ENCODE data around the gene ACOX3.

Gene ACOX3

DNA sequence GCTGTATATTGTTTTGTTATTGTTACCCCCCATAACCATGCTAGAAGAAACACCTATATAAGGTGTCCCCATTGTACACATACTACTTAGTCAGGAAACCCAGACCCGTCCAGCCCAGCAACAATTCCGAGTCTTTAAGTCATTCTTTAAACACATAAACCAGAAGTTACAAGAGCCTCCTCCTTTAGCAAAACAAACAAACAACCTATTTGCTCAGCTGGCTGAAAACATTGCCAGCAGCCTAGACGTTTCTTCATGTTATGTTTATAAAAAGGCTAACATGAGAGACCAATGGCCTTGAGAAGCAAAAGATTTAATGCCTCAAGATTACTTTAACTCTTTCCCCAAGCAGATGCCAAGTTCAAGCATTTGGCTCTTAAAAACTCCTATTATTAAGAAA, 1.4 kb downstream of the ACOX3 start:
- Histone ChIP-seq H3K4me1 (ENCODE audit: control insufficient read depth, insufficient read depth, low read length) (peaks cover 53% of the 10 kb centered on the region), H3K9me3 (ENCODE audit: control insufficient read depth, low read length) (no peaks in the 10 kb centered on the region), H3K4me3 (ENCODE audit: low read length) (no peak overlapping the region), H3K36me3 (ENCODE audit: control insufficient read depth, insufficient read depth, low read length) (no peaks in the 10 kb centered on the region), H3K27me3 (ENCODE audit: control insufficient read depth, insufficient read depth, low read length) (no peaks in the 10 kb centered on the region), H3K9ac (ENCODE audit: low read length) (no peak overlapping the region)

DNA sequence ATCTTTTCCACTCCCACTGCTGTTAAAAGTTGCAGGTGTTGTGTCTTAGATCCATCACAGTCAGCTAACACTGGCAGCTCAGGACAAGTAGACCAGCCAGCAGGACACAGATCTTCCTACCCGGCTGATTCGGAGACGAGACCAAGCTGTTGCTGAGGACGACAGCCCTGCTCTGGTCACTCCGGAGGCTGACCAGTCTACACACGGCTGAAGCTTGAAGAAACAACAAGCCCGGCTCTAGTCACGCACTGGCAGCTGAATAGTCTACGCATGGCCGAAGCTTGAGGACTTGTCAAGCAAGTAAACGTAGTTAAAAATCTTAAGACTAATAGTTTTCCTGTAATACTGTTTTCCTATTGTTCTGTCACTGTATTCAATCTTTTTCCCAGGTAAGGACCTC, 1.8 kb downstream of the ACOX3 start:
- Histone ChIP-seq H3K4me1 (ENCODE audit: control insufficient read depth, insufficient read depth, low read length) (peaks cover 56% of the 10 kb centered on the region), H3K4me3 (ENCODE audit: low read length) (no peak overlapping the region), H3K9me3 (ENCODE audit: control insufficient read depth, low read length) (no peaks in the 10 kb centered on the region), H3K36me3 (ENCODE audit: control insufficient read depth, insufficient read depth, low read length) (no peaks in the 10 kb centered on the region), H3K9ac (ENCODE audit: low read length) (no peak overlapping the region), H3K27me3 (ENCODE audit: control insufficient read depth, insufficient read depth, low read length) (no peaks in the 10 kb centered on the region)

DNA sequence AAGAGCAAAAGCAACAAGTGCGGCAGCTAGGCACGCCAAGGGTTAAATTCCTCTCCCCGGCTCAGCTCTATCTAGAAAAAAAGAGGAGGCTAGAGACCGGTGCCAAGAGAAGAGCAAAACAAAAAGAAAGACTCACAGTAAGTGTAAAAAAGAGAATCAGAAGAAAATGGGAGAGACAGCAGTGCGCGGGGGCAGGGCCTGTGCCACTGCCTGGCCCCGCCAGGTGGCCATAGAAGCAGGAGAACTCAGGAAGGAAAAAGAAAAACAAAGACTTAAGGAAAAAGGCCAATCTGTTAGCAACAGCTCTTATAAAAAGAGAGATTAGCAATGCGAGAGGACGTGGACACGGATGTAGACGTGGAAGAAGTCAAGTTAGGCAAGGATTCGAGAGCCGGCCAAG, 3.2 kb downstream of the ACOX3 start:
- peak overlapping the region; percentile 60 for H3K9ac ChIP-seq (ENCODE audit: low read length)

DNA sequence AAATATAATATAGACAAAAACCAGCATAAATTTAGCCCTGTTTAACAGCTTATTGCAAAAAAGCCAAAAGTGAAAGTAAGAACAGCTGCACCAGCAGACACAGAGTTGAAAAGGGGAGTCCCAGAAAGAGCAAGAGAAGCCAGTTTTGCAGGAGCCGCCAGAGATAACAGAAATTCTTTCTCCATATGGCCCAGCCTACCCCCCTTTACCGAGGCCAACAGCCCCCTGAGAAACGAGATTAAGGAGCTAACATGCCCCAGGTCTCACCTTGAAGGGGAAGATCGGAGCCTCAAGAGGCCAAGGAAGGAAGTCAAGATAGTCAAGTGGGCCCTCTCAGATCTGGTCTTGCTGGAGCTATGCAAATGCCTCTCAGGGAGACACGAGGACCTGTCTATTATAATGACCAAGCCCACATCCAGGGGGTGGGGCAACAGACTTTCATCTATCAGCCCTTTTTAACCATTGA, 4.8 kb downstream of the ACOX3 start:
- Histone ChIP-seq H3K27me3 (ENCODE audit: control insufficient read depth, insufficient read depth, low read length) (no peaks in the 10 kb centered on the region), H3K4me1 (ENCODE audit: control insufficient read depth, insufficient read depth, low read length) (peaks cover 50% of the 10 kb centered on the region), H3K4me3 (ENCODE audit: low read length) (no peak overlapping the region), H3K9me3 (ENCODE audit: control insufficient read depth, low read length) (no peaks in the 10 kb centered on the region), H3K36me3 (ENCODE audit: control insufficient read depth, insufficient read depth, low read length) (no peaks in the 10 kb centered on the region), H3K9ac (ENCODE audit: low read length) (peak overlapping the region; percentile 38)

More for the DNA sequence above, 3.2 kb downstream of the ACOX3 start:
- no peaks in the 10 kb centered on the region for H3K9me3 ChIP-seq (ENCODE audit: control insufficient read depth, low read length)
- no peaks in the 10 kb centered on the region for H3K27me3 ChIP-seq (ENCODE audit: control insufficient read depth, insufficient read depth, low read length)
- no peaks in the 10 kb centered on the region for H3K36me3 ChIP-seq (ENCODE audit: control insufficient read depth, insufficient read depth, low read length)
- peaks cover 59% of the 10 kb centered on the region for H3K4me1 ChIP-seq (ENCODE audit: control insufficient read depth, insufficient read depth, low read length)
- H3K4me3 ChIP-seq (ENCODE audit: low read length): no peak overlapping the region

DNA sequence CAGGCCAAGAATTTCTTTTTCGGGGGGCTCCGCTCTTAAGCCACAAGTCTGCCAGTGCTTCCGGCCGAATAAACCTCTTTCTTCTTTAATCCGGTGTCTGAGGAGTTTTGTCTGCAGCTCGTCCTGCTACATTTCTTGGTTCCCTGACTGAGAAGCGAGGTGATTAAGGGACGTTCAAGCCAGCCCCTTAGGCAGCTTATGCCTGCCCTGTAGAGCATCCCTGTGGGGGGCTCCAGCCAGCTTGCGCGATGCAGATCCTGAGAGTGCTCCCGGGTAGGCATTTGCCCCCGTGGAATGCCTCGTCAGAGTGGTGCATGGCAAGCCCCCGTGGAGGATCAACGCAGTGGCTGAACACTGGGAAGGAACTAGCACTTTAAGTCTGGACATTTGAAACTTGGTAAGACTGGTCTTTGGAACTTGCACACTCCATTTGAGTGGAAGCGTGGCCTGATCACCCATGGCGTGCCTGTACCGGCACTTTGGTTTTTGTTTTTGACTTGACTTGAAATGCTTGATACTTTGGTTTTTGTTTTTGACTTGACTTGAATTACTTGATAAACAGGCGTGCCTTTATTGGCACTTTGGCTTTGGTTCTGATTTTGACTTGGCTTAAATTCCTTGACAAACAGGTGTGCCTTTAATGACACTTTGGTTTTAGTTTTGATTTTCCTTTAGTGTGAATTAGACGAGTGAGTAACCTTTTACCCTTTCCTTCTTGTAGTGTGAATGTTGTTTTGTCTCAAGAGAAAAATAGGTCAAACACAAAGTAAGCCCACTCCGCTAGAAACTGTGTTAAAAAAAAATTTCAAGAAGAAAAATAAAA, 6.1 kb downstream of the ACOX3 start:
- Histone ChIP-seq H3K9ac (ENCODE audit: low read length) (no peak overlapping the region), H3K9me3 (ENCODE audit: control insufficient read depth, low read length) (no peaks in the 10 kb centered on the region), H3K36me3 (ENCODE audit: control insufficient read depth, insufficient read depth, low read length) (no peaks in the 10 kb centered on the region), H3K4me1 (ENCODE audit: control insufficient read depth, insufficient read depth, low read length) (peaks cover 44% of the 10 kb centered on the region), H3K4me3 (ENCODE audit: low read length) (no peak overlapping the region), H3K27me3 (ENCODE audit: control insufficient read depth, insufficient read depth, low read length) (no peaks in the 10 kb centered on the region)

DNA sequence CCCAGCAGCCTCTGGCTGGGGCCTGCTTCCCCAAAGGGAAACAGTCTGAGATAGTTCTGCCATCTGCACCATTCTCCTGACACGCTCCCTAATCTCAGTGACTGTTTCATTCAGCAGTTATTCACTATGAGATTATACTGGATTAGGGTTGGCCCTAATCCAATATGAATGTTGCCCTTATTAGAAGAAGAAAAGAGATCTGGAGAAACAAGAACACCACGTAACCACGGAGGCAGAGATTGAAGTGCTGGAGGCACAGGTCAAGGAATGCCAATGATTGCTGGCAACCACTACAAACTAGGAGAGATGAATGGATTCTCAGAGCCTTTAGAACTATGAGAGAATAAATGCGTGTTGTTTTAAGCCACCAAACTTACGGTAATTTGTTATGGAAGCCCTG, 7.4 kb downstream of the ACOX3 start:
- no peak overlapping the region for H3K9ac ChIP-seq (ENCODE audit: low read length)

DNA sequence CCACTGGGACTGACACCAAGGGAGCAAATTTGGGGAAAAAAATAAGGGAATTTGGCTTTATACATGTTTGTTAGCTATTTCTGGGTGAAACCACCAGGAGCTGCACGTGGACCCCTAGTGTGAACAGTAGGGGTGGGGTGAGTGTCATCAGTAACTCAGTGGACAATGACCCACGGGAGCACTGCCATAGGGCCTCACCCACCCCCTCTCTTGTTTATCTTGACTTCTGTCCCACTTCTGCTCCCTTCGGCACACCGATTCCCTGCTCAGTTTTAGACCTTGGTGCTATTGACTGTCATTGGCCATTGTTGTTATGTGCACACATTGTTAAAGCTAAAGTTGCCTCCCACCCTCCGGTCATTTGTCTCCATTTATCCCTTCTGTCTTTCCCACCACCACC, 9.0 kb downstream of the ACOX3 start:
- no peaks in the 10 kb centered on the region for H3K9me3 ChIP-seq (ENCODE audit: control insufficient read depth, low read length)
- no peak overlapping the region for H3K9ac ChIP-seq (ENCODE audit: low read length)
- H3K36me3 ChIP-seq (ENCODE audit: control insufficient read depth, insufficient read depth, low read length): no peaks in the 10 kb centered on the region
- H3K27me3 ChIP-seq (ENCODE audit: control insufficient read depth, insufficient read depth, low read length): no peaks in the 10 kb centered on the region
- H3K4me1 ChIP-seq (ENCODE audit: control insufficient read depth, insufficient read depth, low read length): peaks cover 39% of the 10 kb centered on the region
- H3K4me3 ChIP-seq (ENCODE audit: low read length): no peak overlapping the region

More for the DNA sequence above, 7.4 kb downstream of the ACOX3 start:
- H3K27me3 ChIP-seq (ENCODE audit: control insufficient read depth, insufficient read depth, low read length): no peaks in the 10 kb centered on the region
- H3K4me3 ChIP-seq (ENCODE audit: low read length): no peak overlapping the region
- H3K4me1 ChIP-seq (ENCODE audit: control insufficient read depth, insufficient read depth, low read length): peaks cover 38% of the 10 kb centered on the region
- H3K36me3 ChIP-seq (ENCODE audit: control insufficient read depth, insufficient read depth, low read length): no peaks in the 10 kb centered on the region
- no peaks in the 10 kb centered on the region for H3K9me3 ChIP-seq (ENCODE audit: control insufficient read depth, low read length)

DNA sequence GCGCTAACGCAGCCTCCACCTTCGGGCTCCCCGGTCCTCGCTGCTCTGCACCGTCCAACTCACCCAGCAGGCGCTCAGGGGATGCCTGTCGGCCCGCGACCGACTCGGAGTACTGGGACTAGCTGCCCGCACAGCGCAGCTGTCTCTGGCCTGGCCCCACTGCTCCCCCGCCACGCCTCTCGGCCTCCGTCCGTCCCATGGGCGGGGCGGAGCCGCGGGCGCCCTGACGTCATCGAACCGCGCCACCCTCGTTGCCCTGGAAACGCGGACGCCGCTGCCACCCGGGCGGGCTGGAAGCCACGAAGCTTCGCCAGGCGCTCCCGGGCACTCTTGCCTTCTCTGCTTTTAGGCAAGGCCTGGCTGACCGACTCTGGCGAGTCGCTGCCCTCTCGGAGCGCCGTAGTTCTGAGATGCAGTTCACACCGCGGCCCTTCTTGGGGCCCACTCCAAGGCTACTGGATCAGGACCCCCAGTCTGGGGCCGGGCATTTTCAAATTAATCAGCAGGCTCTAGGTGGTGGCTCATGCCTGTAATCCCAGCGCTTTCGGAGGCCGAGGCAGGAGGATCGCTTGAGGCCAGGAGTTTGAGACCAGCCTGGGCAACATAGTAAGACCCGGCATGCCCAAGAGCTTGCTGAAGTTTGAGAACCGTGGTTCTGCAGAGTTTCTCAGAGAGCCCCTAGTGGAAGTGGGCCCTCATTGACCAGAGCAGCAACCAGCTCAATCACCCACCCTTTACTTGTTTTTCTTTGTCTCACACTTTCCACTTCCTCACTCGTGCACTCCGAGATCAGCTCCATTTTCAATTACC, 12.0 kb downstream of the ACOX3 start:
- peak overlapping the region; percentile 80 for H3K9ac ChIP-seq (ENCODE audit: low read length)
- no peaks in the 10 kb centered on the region for H3K36me3 ChIP-seq (ENCODE audit: control insufficient read depth, insufficient read depth, low read length)
- peaks cover 25% of the 10 kb centered on the region for H3K4me1 ChIP-seq (ENCODE audit: control insufficient read depth, insufficient read depth, low read length)
- H3K9me3 ChIP-seq (ENCODE audit: control insufficient read depth, low read length): no peaks in the 10 kb centered on the region
- no peaks in the 10 kb centered on the region for H3K27me3 ChIP-seq (ENCODE audit: control insufficient read depth, insufficient read depth, low read length)
- peak overlapping the region; percentile 87 for H3K4me3 ChIP-seq (ENCODE audit: low read length)

DNA sequence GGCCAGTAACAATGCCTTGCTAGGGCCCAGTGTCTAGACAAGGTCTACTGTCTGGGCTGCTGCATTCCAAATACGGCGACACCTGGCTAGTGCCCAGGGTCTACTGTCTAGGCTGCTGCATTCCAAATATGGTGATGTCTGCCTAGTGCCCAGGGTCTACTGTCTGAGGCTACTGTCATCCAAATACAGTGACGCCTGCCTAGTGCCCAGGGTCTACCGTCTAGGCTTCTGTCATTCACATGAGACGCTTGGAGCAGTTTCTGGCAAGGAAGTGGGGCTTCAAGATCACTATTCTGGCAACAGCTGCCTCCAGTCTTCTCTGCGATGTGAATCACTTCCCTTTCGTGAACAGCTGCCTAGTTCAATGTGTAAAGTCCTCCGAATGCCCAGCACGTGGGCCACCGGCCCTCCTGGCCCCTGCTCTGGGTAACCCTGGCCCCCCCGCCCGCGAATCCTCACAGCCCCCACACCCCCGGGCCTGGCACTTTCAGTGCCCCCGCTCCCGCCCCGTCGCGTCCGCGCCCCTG, 12.7 kb downstream of the ACOX3 start:
- no peaks in the 10 kb centered on the region for H3K9me3 ChIP-seq (ENCODE audit: control insufficient read depth, low read length)
- H3K9ac ChIP-seq (ENCODE audit: low read length): peak overlapping the region; percentile 80
- H3K4me3 ChIP-seq (ENCODE audit: low read length): peak overlapping the region; percentile 87
- H3K36me3 ChIP-seq (ENCODE audit: control insufficient read depth, insufficient read depth, low read length): no peaks in the 10 kb centered on the region
- H3K4me1 ChIP-seq (ENCODE audit: control insufficient read depth, insufficient read depth, low read length): peaks cover 18% of the 10 kb centered on the region
- H3K27me3 ChIP-seq (ENCODE audit: control insufficient read depth, insufficient read depth, low read length): no peaks in the 10 kb centered on the region

DNA sequence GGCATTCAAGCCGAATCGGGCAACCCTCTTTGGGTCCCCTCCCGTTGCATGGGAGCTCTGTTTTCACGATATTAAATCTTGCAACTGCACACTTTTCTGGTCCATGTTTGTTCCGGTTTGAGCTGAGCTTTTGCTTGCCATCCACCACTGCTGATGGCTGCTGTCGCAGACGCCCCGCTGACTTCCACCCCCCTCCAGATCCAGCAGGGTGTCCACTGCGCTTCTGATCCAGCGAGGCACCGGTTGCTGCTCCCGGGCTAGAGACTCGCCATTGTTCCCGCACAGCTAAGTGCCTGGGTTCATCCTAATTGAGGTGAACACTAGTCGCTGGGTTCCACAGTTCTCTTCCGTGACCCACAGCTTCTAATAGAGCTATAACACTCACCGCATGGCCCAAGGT, 13.3 kb downstream of the ACOX3 start:
- H3K9ac ChIP-seq (ENCODE audit: low read length): peak overlapping the region; percentile 80
- peaks cover 15% of the 10 kb centered on the region for H3K4me1 ChIP-seq (ENCODE audit: control insufficient read depth, insufficient read depth, low read length)
- no peaks in the 10 kb centered on the region for H3K27me3 ChIP-seq (ENCODE audit: control insufficient read depth, insufficient read depth, low read length)
- no peak overlapping the region for H3K4me3 ChIP-seq (ENCODE audit: low read length)
- H3K36me3 ChIP-seq (ENCODE audit: control insufficient read depth, insufficient read depth, low read length): no peaks in the 10 kb centered on the region
- no peaks in the 10 kb centered on the region for H3K9me3 ChIP-seq (ENCODE audit: control insufficient read depth, low read length)

DNA sequence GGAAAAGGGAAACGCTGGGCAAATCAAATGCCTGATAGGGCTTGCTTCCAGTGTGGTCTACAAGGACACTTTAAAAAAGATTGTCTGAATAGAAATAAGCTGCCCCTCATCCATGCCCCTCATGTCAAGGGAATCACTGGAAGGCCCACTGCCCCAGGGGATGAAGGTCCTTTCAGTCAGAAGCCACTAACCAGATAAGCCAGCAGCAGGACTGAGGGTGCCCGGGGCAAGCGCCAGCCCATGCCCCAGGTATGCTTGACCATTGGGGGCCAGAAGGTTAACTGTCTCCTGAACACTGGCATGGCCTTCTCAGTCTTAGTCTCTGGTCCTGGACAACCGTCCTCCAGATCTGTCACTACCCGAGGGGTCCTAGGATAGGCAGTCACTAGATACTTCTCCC, 17.7 kb downstream of the ACOX3 start:
- Histone ChIP-seq H3K9me3 (ENCODE audit: control insufficient read depth, low read length) (no peaks in the 10 kb centered on the region), H3K4me3 (ENCODE audit: low read length) (no peak overlapping the region), H3K27me3 (ENCODE audit: control insufficient read depth, insufficient read depth, low read length) (no peaks in the 10 kb centered on the region), H3K36me3 (ENCODE audit: control insufficient read depth, insufficient read depth, low read length) (no peaks in the 10 kb centered on the region), H3K4me1 (ENCODE audit: control insufficient read depth, insufficient read depth, low read length) (peaks cover 11% of the 10 kb centered on the region), H3K9ac (ENCODE audit: low read length) (no peak overlapping the region)

DNA sequence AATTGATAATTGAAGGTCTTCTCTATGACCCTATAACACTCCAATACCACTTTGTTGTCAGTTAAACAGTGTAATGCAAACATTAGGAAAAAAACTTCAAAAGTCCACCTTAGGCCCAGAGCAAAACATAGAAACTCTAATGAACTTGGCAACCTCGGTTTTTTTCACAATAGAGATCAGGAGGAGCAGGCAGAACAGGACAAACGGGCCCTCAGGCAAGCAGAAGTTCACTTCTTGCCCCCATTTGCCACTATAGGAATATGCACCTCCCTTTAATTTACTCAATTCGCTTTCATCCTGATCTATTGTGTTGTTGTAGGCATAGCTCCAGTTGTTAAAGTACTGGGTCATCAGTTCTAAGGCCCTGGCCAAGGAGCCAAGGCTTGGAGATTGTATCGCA, 18.2 kb downstream of the ACOX3 start:
- Histone ChIP-seq H3K9ac (ENCODE audit: low read length) (no peak overlapping the region), H3K27me3 (ENCODE audit: control insufficient read depth, insufficient read depth, low read length) (no peaks in the 10 kb centered on the region), H3K4me1 (ENCODE audit: control insufficient read depth, insufficient read depth, low read length) (peaks cover 8% of the 10 kb centered on the region), H3K4me3 (ENCODE audit: low read length) (no peak overlapping the region), H3K36me3 (ENCODE audit: control insufficient read depth, insufficient read depth, low read length) (no peaks in the 10 kb centered on the region), H3K9me3 (ENCODE audit: control insufficient read depth, low read length) (no peaks in the 10 kb centered on the region)

Data from mucosa of stomach (tissue), 1 donor.